Tibial artery (tissue), 4 donors: ENCODE results near the gene SH3PXD2B.

ENCODE experiments used
- DNase-seq, 2 donors: peaks; one replicate each; pipeline ENCODE4 v3.0.0-alpha.2; 2019
- H3K27ac ChIP-seq, 2 donors: fragments of 200-600 bp; sonication (generic) in 1 of 2; 1 replicate in 1 of 2; 2 replicates in 1 of 2; pipeline ENCODE4 v1.5.1; 2018 to 2019; ENCODE audit warnings: mild to moderate bottlenecking in 1 of 2
- H3K27me3 ChIP-seq, 2 donors: fragments of 200-600 bp; sonication (generic) in 1 of 2; one replicate each; pipeline versions ENCODE4 v1.5.1 to v1.6.0; 2016 to 2019
- H3K36me3 ChIP-seq, 3 donors: fragments of 200-600 bp; sonication (generic) in 2 of 3; one replicate each; pipeline ENCODE4 v1.5.1; 2016 to 2019; ENCODE audit warnings: mild to moderate bottlenecking in 2 of 3
- H3K4me1 ChIP-seq, 4 donors: fragments of 200-600 bp; sonication (generic) in 2 of 4; 1 replicate in 3 of 4; 2 replicates in 1 of 4; pipeline ENCODE4 v1.5.1; 2016 to 2019
- H3K4me3 ChIP-seq, 2 donors: fragments of 200-600 bp; sonication (generic) in 1 of 2; 1 replicate in 1 of 2; 2 replicates in 1 of 2; pipeline ENCODE4 v1.5.1; 2018 to 2019; ENCODE audit warnings: mild to moderate bottlenecking in 2 of 2
- H3K9me3 ChIP-seq, 3 donors: fragments of 200-600 bp; sonication (generic) in 1 of 3; one replicate each; pipeline ENCODE4 v1.5.1; 2016 to 2019
- CTCF ChIP-seq, 2 experiments: fragments of 200-600 bp in 1 of 2; fragments of 450-650 bp in 1 of 2; IDR thresholded peaks; one replicate each; pipeline ENCODE4 v1.5.1; 2017 to 2019; ENCODE audit warnings: antibody characterized with exemption in 2 of 2, mild to moderate bottlenecking in 1 of 2, moderate library complexity in 1 of 2
- intact Hi-C: fragments of 100-400 bp; cut with DNase I; formaldehyde crosslinking; loops from one replicate; pipeline ENCODE4 v1.15.0; 2023; ENCODE audit warnings: low total_unique reads

The SH3PXD2B gene

GRCh38 chr5:172478256-172478655 lies 23.9 kb upstream of the SH3PXD2B start:
- H3K9me3 ChIP-seq: no peaks in the 10 kb centered on the region
- no peak overlapping the region for H3K27ac ChIP-seq
- TF ChIP-seq CTCF (IDR thresholded peaks at IDR 0.05): no peak
- peaks cover 0 to 5% (median 0%) of the 10 kb centered on the region in 4 donors for H3K4me1 ChIP-seq
- intact Hi-C loops: loop anchor here (2.0 to 10.0 kb wide), 2 partner anchors 219 to 457 kb away; no protein-coding TSS in a partner anchor
- H3K27me3 ChIP-seq: no peaks in the 10 kb centered on the region
- H3K4me3 ChIP-seq: no peak overlapping the region
- H3K36me3 ChIP-seq: no peaks in the 10 kb centered on the region
- DNase-seq: no peak

GRCh38 chr5:172477466-172477865 lies 23.1 kb upstream of the SH3PXD2B start:
- no peaks in the 10 kb centered on the region for H3K27me3 ChIP-seq
- H3K27ac ChIP-seq: no peak overlapping the region
- DNase-seq: peak in 1 of 2 donors; percentile 39
- no peaks in the 10 kb centered on the region for H3K9me3 ChIP-seq
- no peak for TF ChIP-seq CTCF (IDR thresholded peaks at IDR 0.05)
- no peak overlapping the region for H3K4me3 ChIP-seq
- H3K36me3 ChIP-seq: no peaks in the 10 kb centered on the region
- H3K4me1 ChIP-seq: peaks cover 0 to 5% (median 0%) of the 10 kb centered on the region in 4 donors
- intact Hi-C loops: loop anchor here (10.0 kb wide), 1 partner anchor 457 kb away; no protein-coding TSS in a partner anchor

- no peaks in the 10 kb centered on the region for H3K27me3 ChIP-seq
- no peak overlapping the region for H3K4me3 ChIP-seq
- no peak overlapping the region for H3K27ac ChIP-seq
- DNase-seq: peak in 1 of 2 donors; percentile 19
- TF ChIP-seq CTCF (IDR thresholded peaks at IDR 0.05): no peak
- no peaks in the 10 kb centered on the region for H3K9me3 ChIP-seq
- peaks cover 0 to 2% (median 0%) of the 10 kb centered on the region in 4 donors for H3K4me1 ChIP-seq
- intact Hi-C loops: loop anchor here (10.0 kb wide), 1 partner anchor 461 kb away; no protein-coding TSS in a partner anchor
- no peaks in the 10 kb centered on the region for H3K36me3 ChIP-seq
These were observed 20.0 kb upstream of the SH3PXD2B start for GRCh38 chr5:172474293-172474692.

- Histone ChIP-seq H3K36me3 (no peaks in the 10 kb centered on the region), H3K9me3 (no peaks in the 10 kb centered on the region), H3K27me3 (no peaks in the 10 kb centered on the region), H3K4me3 (no peak overlapping the region), H3K4me1 (no peaks in the 10 kb centered on the region), H3K27ac (no peak overlapping the region)
- intact Hi-C loops: loop anchor here (10.0 kb wide), 1 partner anchor 461 kb away; no protein-coding TSS in a partner anchor
- TF ChIP-seq CTCF (IDR thresholded peaks at IDR 0.05): no peak
- peak in 1 of 2 donors; percentile 55 for DNase-seq
These were observed 19.1 kb upstream of the SH3PXD2B start for GRCh38 chr5:172473427-172473826.

- DNase-seq: no peak
- Histone ChIP-seq H3K4me1 (no peaks in the 10 kb centered on the region), H3K27ac (no peak overlapping the region), H3K36me3 (no peaks in the 10 kb centered on the region), H3K4me3 (no peak overlapping the region), H3K9me3 (no peaks in the 10 kb centered on the region), H3K27me3 (no peaks in the 10 kb centered on the region)
- TF ChIP-seq CTCF (IDR thresholded peaks at IDR 0.05): no peak
- intact Hi-C loops: loop anchor here (10.0 kb wide), 1 partner anchor 465 kb away; no protein-coding TSS in a partner anchor
These were observed 15.4 kb upstream of the SH3PXD2B start for GRCh38 chr5:172469697-172470096.

GRCh38 chr5:172466062-172466461 lies 11.7 kb upstream of the SH3PXD2B start:
- intact Hi-C loops: no loop called here
- no peak for DNase-seq
- H3K27ac ChIP-seq: no peak overlapping the region
- H3K4me1 ChIP-seq: no peaks in the 10 kb centered on the region
- H3K36me3 ChIP-seq: no peaks in the 10 kb centered on the region
- H3K9me3 ChIP-seq: peaks cover 0 to 7% (median 0%) of the 10 kb centered on the region in 3 donors
- no peak overlapping the region for H3K4me3 ChIP-seq
- TF ChIP-seq CTCF (IDR thresholded peaks at IDR 0.05): no peak
- no peaks in the 10 kb centered on the region for H3K27me3 ChIP-seq
